ENCODE measurements around the gene MEF2A.
"Not testable (repeated sequence)": the region's sequence is repeated elsewhere in the genome, so short reads cannot be mapped to it uniquely, and the experiment has no call there.

MEF2A gene

GRCh38 chr15:99645951-99646350 lies 80.2 kb downstream of the MEF2A start:
- DNase-seq (ENCODE audit: low read depth in 3 of 3), result no peak

GRCh38 chr15:99651023-99651807 lies 85.4 kb downstream of the MEF2A start:
- no peak for DNase-seq (ENCODE audit: low read depth in 3 of 3)

- no peak for DNase-seq (ENCODE audit: low read depth in 3 of 3)
Observed at GRCh38 chr15:99656205-99656604, 90.4 kb downstream of the MEF2A start.

- no peak for DNase-seq (ENCODE audit: low read depth in 3 of 3)
Observed at GRCh38 chr15:99657996-99658395, 92.2 kb downstream of the MEF2A start.

GRCh38 chr15:99662903-99663302 lies 97.1 kb downstream of the MEF2A start:
- no peak for DNase-seq (ENCODE audit: low read depth in 3 of 3)

GRCh38 chr15:99666073-99666472 lies 100.3 kb downstream of the MEF2A start:
- DNase-seq (ENCODE audit: low read depth in 3 of 3), result not testable (repeated sequence)

GRCh38 chr15:99668533-99669182 lies 102.9 kb downstream of the MEF2A start:
- DNase-seq (ENCODE audit: low read depth in 3 of 3), result no peak

- DNase-seq (ENCODE audit: low read depth in 3 of 3), result no peak
Observed at GRCh38 chr15:99669250-99669649, 103.5 kb downstream of the MEF2A start.

- DNase-seq (ENCODE audit: low read depth in 3 of 3), result no peak
Observed at GRCh38 chr15:99671926-99672635, 106.3 kb downstream of the MEF2A start.

- no peak for DNase-seq (ENCODE audit: low read depth in 3 of 3)
Observed at GRCh38 chr15:99673111-99673510, 107.3 kb downstream of the MEF2A start.

- DNase-seq (ENCODE audit: low read depth in 3 of 3), result no peak
Observed at GRCh38 chr15:99674279-99674678, 108.5 kb downstream of the MEF2A start.

- DNase-seq (ENCODE audit: low read depth in 3 of 3), result no peak
Observed at GRCh38 chr15:99677540-99678134, 111.9 kb downstream of the MEF2A start.

GRCh38 chr15:99680276-99680675 lies 114.5 kb downstream of the MEF2A start:
- no peak for DNase-seq (ENCODE audit: low read depth in 3 of 3)

GRCh38 chr15:99681990-99682389 lies 116.2 kb downstream of the MEF2A start:
- no peak for DNase-seq (ENCODE audit: low read depth in 3 of 3)

GRCh38 chr15:99682455-99682854 lies 116.7 kb downstream of the MEF2A start:
- no peak for DNase-seq (ENCODE audit: low read depth in 3 of 3)

- no peak for DNase-seq (ENCODE audit: low read depth in 3 of 3)
Observed at GRCh38 chr15:99683000-99683670, 117.4 kb downstream of the MEF2A start.

- DNase-seq (ENCODE audit: low read depth in 3 of 3), result no peak
Observed at GRCh38 chr15:99686290-99686689, 120.5 kb downstream of the MEF2A start.

- no peak for DNase-seq (ENCODE audit: low read depth in 3 of 3)
Observed at GRCh38 chr15:99692825-99693224, 127.0 kb downstream of the MEF2A start.

GRCh38 chr15:99696096-99696495 lies 130.3 kb downstream of the MEF2A start:
- no peak for DNase-seq (ENCODE audit: low read depth in 3 of 3)

- DNase-seq (ENCODE audit: low read depth in 3 of 3), result no peak
Observed at GRCh38 chr15:99702895-99703602, 137.3 kb downstream of the MEF2A start.

Measured in stimulated activated CD4-positive, alpha-beta T cell treated with anti-CD3 and anti-CD28 coated beads, TNF-alpha, amount 100 ng/mL, for 4 hours (primary cell).